Measurements from ENCODE around the gene DPPA5. TPM values are rescaled to one million over a fixed set of nuclear protein-coding genes. Genes with fewer than 3 reads are reported as not detected.
"Not testable (repeated sequence)": the region's sequence is repeated elsewhere in the genome, so short reads cannot be mapped to it uniquely, and the experiment has no call there.

The DPPA5 gene
- total and polyA plus RNA-seq, 12 donors, result not detected

GRCh38 chr6:73393278-73393677, 39.2 kb upstream of the DPPA5 start:
- Histone ChIP-seq H3K36me3 (replicated peaks in 1 of 2) (no peaks in the 10 kb centered on the region), H3K4me3 (no peak overlapping the region), H3K4me1 (replicated peaks in 1 of 2) (no peaks in the 10 kb centered on the region), H3K27me3 (no peaks in the 10 kb centered on the region), H3K9me3 (replicated peaks in 1 of 3) (no peaks in the 10 kb centered on the region), H3K27ac (no peak overlapping the region)
- intact Hi-C loops (cut with DNase I), result no loop called here
- 85 to 93% (median 90%) methylated on average over 2 to 3 of the region's 3 CpGs for WGBS, 4 donors
- no peak for DNase-seq
- no peak for TF ChIP-seq POLR2A (IDR thresholded peaks at IDR 0.05)
- no peak for TF ChIP-seq CTCF (IDR thresholded peaks at IDR 0.05)

- H3K9me3 ChIP-seq (replicated peaks in 1 of 3); H3K36me3 ChIP-seq (replicated peaks in 1 of 2); H3K27ac ChIP-seq; H3K4me1 ChIP-seq (replicated peaks in 1 of 2); intact Hi-C loops (cut with DNase I); DNase-seq; H3K27me3 ChIP-seq; H3K4me3 ChIP-seq: not testable (repeated sequence)
- WGBS, 4 donors, result 69 to 78% (median 71%) methylated on average over 4 of the region's 4 CpGs
These were observed 38.1 kb upstream of the DPPA5 start for GRCh38 chr6:73392188-73392587.

- H3K4me1 ChIP-seq (replicated peaks in 1 of 2), result no peaks in the 10 kb centered on the region
- no peaks in the 10 kb centered on the region for H3K36me3 ChIP-seq (replicated peaks in 1 of 2)
- H3K27ac ChIP-seq, result no peak overlapping the region
- intact Hi-C loops (cut with DNase I), result no loop called here
- no peak for DNase-seq
- 51 to 87% (median 78%) methylated on average over 2 of the region's 2 CpGs for WGBS, 4 donors
- H3K4me3 ChIP-seq, result no peak overlapping the region
- no peaks in the 10 kb centered on the region for H3K27me3 ChIP-seq
- no peaks in the 10 kb centered on the region for H3K9me3 ChIP-seq (replicated peaks in 1 of 3)
- TF ChIP-seq POLR2A (IDR thresholded peaks at IDR 0.05), result no peak
- no peak for TF ChIP-seq CTCF (IDR thresholded peaks at IDR 0.05)
These were observed 37.6 kb upstream of the DPPA5 start for GRCh38 chr6:73391675-73392074.

- 81 to 86% (median 85%) methylated on average over 10 of the region's 10 CpGs for WGBS, 4 donors
- H3K9me3 ChIP-seq (replicated peaks in 1 of 3), result no peaks in the 10 kb centered on the region
- H3K4me1 ChIP-seq (replicated peaks in 1 of 2), result no peaks in the 10 kb centered on the region
- no peaks in the 10 kb centered on the region for H3K36me3 ChIP-seq (replicated peaks in 1 of 2)
- TF ChIP-seq POLR2A (IDR thresholded peaks at IDR 0.05) (no peak), CTCF (IDR thresholded peaks at IDR 0.05) (no peak)
- H3K4me3 ChIP-seq, result no peak overlapping the region
- H3K27me3 ChIP-seq, result no peaks in the 10 kb centered on the region
- intact Hi-C loops (cut with DNase I), result no loop called here
- DNase-seq, result no peak
- no peak overlapping the region for H3K27ac ChIP-seq
These were observed 35.8 kb upstream of the DPPA5 start for GRCh38 chr6:73389854-73390253.

GRCh38 chr6:73388800-73389512, 34.9 kb upstream of the DPPA5 start:
- intact Hi-C loops (cut with DNase I), result no loop called here
- peak; percentile 25 to 59 (median 29) for DNase-seq
- Histone ChIP-seq H3K9me3 (replicated peaks in 1 of 3) (no peaks in the 10 kb centered on the region), H3K4me1 (replicated peaks in 1 of 2) (no peaks in the 10 kb centered on the region), H3K4me3 (peak overlapping the region in 2 of 4 donors; percentile 8 to 56), H3K27me3 (no peaks in the 10 kb centered on the region), H3K27ac (peak overlapping the region in 1 of 5 donors; percentile 15), H3K36me3 (replicated peaks in 1 of 2) (no peaks in the 10 kb centered on the region)
- TF ChIP-seq CTCF (IDR thresholded peaks at IDR 0.05), result peak; percentile 14 to 43 (median 26)
- no peak for TF ChIP-seq POLR2A (IDR thresholded peaks at IDR 0.05)
- 2 to 5% (median 4%) methylated on average over 30 to 38 of the region's 38 CpGs for WGBS, 4 donors
